SK-N-SH (cell line): Measurements from ENCODE around the gene PRPF40B. TPM values are rescaled to one million over a fixed set of nuclear protein-coding genes. Genes with fewer than 3 reads are reported as not detected.

Experiments
- CTCF ChIA-PET: fragments of 300-600, 350-600 bp; formaldehyde crosslinking; extraction: SDS; loops from one replicate; lab custom pipeline; 2021; lab: Yijun Ruan, JAX
- POLR2A ChIA-PET: fragments of 350-600 bp; sonication (Branson Sonifier 250); formaldehyde crosslinking; extraction: SDS; loops from one replicate; lab custom pipeline; 2020; ENCODE audit warnings: antibody characterized with exemption, inconsistent platforms; lab: Yijun Ruan, JAX
- DNase-seq: peaks from one replicate; pipeline ENCODE4 v3.0.0; 2012
- H2AFZ ChIP-seq: fragments of 200-600 bp; sonication (generic); 2 replicates; pipeline ENCODE4 v1.8.1; 2016; ENCODE audit warnings: antibody characterized with exemption, mild to moderate bottlenecking, low read depth
- H3F3A ChIP-seq: fragments of 200-600 bp; sonication (generic); replicated peaks from 2 replicates; pipeline ENCODE3; 2016; ENCODE audit warnings: antibody characterized with exemption, mild to moderate bottlenecking; ENCODE audit not compliant: insufficient read depth
- H3K27ac ChIP-seq, 2 experiments: fragments of 200-500 bp in 1 of 2; fragments of 200-600 bp in 1 of 2; sonication (Bioruptor generic) in 1 of 2; sonication (generic), shearing (Covaris generic) in 1 of 2; 2 replicates each; pipeline versions ENCODE4 v1.5.1 to v1.6.1; 2014 to 2016; ENCODE audit warnings: low read depth in 2 of 2, inconsistent platforms in 1 of 2, low read length in 1 of 2, mild to moderate bottlenecking in 1 of 2, mixed read lengths in 1 of 2
- H3K27me3 ChIP-seq: fragments of 200-600 bp; sonication (generic), shearing (Covaris generic); 2 replicates; pipeline ENCODE4 v1.6.1; 2016; ENCODE audit warnings: mixed run types; ENCODE audit not compliant: insufficient read depth
- H3K36me3 ChIP-seq, 2 experiments: fragments of 200-500 bp in 1 of 2; fragments of 200-600 bp in 1 of 2; sonication (Bioruptor generic) in 1 of 2; sonication (generic) in 1 of 2; replicated peaks in 1 of 2; 2 replicates each; pipeline versions ENCODE3 to v1.5.1; 2014 to 2016; ENCODE audit warnings: low read length in 1 of 2, mild to moderate bottlenecking in 1 of 2; ENCODE audit not compliant: insufficient read depth in 2 of 2, control insufficient read depth in 1 of 2
- H3K4me1 ChIP-seq, 2 experiments: fragments of 200-500 bp in 1 of 2; fragments of 200-600 bp in 1 of 2; sonication (Bioruptor generic) in 1 of 2; sonication (generic), shearing (Covaris generic) in 1 of 2; 2 replicates each; pipeline versions ENCODE4 v1.5.1 to v1.6.1; 2014 to 2016; ENCODE audit warnings: low read depth in 1 of 2, low read length in 1 of 2, mixed run types in 1 of 2; ENCODE audit not compliant: insufficient read depth in 2 of 2, control insufficient read depth in 1 of 2
- H3K4me2 ChIP-seq: fragments of 200-600 bp; sonication (generic), shearing (Covaris generic); 2 replicates; pipeline ENCODE4 v1.6.1; 2017; ENCODE audit warnings: mixed run types
- H3K4me3 ChIP-seq, 2 experiments: fragments of 200-500 bp in 1 of 2; fragments of 200-600 bp in 1 of 2; sonication (Bioruptor generic) in 1 of 2; sonication (generic), shearing (Covaris generic) in 1 of 2; 2 replicates each; pipeline versions ENCODE4 v1.5.1 to v1.8.1; 2014 to 2016; ENCODE audit warnings: low read depth in 2 of 2, inconsistent platforms in 1 of 2, low read length in 1 of 2, mild to moderate bottlenecking in 1 of 2, mixed read lengths in 1 of 2, moderate library complexity in 1 of 2
- H3K79me2 ChIP-seq: fragments of 200-600 bp; sonication (generic); 2 replicates; pipeline ENCODE4 v1.8.1; 2017; ENCODE audit warnings: mild to moderate bottlenecking; ENCODE audit not compliant: insufficient read depth
- H3K9ac ChIP-seq: fragments of 200-600 bp; sonication (generic); 2 replicates; pipeline ENCODE4 v1.6.1; 2017; ENCODE audit warnings: mixed run types
- H3K9me2 ChIP-seq: fragments of 200-600 bp; sonication (generic); 2 replicates; pipeline ENCODE4 v1.6.1; 2017; ENCODE audit warnings: mixed run types
- H3K9me3 ChIP-seq: fragments of 200-600 bp; sonication (generic); 2 replicates; pipeline ENCODE4 v1.6.1; 2017; ENCODE audit warnings: mixed run types, mild to moderate bottlenecking, moderate library complexity
- H4K20me1 ChIP-seq: fragments of 200-600 bp; sonication (generic); 2 replicates; pipeline ENCODE4 v1.6.1; 2017; ENCODE audit warnings: mild to moderate bottlenecking, mixed run types; ENCODE audit not compliant: insufficient read depth
- CHD2 ChIP-seq: fragments of 150-350 bp; IDR thresholded peaks from 2 replicates; pipeline ENCODE4 v1.6.1; 2018; ENCODE audit warnings: low read length; ENCODE audit not compliant: partially characterized antibody
- CTCF ChIP-seq: fragments of 200-600 bp; sonication (generic); IDR thresholded peaks from 2 replicates; pipeline ENCODE4 v1.6.1; 2017; ENCODE audit warnings: antibody characterized with exemption, mild to moderate bottlenecking, moderate library complexity
- IRF3 ChIP-seq: fragments of 150-350 bp; IDR thresholded peaks from 2 replicates; pipeline ENCODE4 v1.6.1; 2016; ENCODE audit warnings: mild to moderate bottlenecking, low read depth, low read length
- MAX ChIP-seq: IDR thresholded peaks from 2 replicates; pipeline ENCODE4 v1.4.0; 2012; ENCODE audit warnings: low read depth
- MEF2A ChIP-seq: IDR thresholded peaks from 2 replicates; pipeline ENCODE4 v1.4.0; 2012; ENCODE audit warnings: low read depth, borderline replicate concordance
- RCOR1 ChIP-seq: fragments of 150-350 bp; IDR thresholded peaks from 2 replicates; pipeline ENCODE4 v1.6.1; 2017; ENCODE audit warnings: antibody characterized with exemption, low read length
- SIN3A ChIP-seq: IDR thresholded peaks from 2 replicates; pipeline ENCODE4 v1.6.1; 2012; ENCODE audit warnings: low read depth, mild to moderate bottlenecking, low read length, moderate library complexity, borderline replicate concordance
- SMC3 ChIP-seq: IDR thresholded peaks from 2 replicates; pipeline ENCODE4 v1.6.1; 2012; ENCODE audit warnings: low read depth, low read length, improper control_type of control experiment
- TAF1 ChIP-seq: IDR thresholded peaks from 2 replicates; pipeline ENCODE4 v1.6.1; 2012; ENCODE audit warnings: low read depth, mild to moderate bottlenecking, low read length, moderate library complexity, borderline replicate concordance
- ZBTB33 ChIP-seq: IDR thresholded peaks from 2 replicates; pipeline ENCODE4 v1.4.0; 2012; ENCODE audit warnings: low read depth, borderline replicate concordance
- WGBS: methylation state at CpG from one replicate; pipeline ENCODE4 v1.1.6; 2017; ENCODE audit warnings: low lambda C conversion rate; 5-methylcytosine and 5-hydroxymethylcytosine counted together
- polyA plus RNA-seq, 3 experiments: library from polyadenylated mRNA; depleted of rRNA; stranded (reverse); fragments of >200 nt; gene quantifications; 2 replicates each; pipeline ENCODE4 v1.2.3, GENCODE V29; 2012

The PRPF40B gene
- polyA plus RNA-seq, 1 of the 3 experiments (the other 2 are of a cell fraction): 27.0 TPM

GRCh38 chr12:49622501-49623141, 740 bp upstream of the PRPF40B start:
- DNase-seq: no peak
- peaks cover 14 to 37% of the 10 kb centered on the region in 2 experiments; a peak in 3 of 4 replicates for H3K4me1 ChIP-seq
- H2AFZ ChIP-seq: peak overlapping the region; percentile 86
- peaks cover 50% of the 10 kb centered on the region for H3F3A ChIP-seq
- WGBS: 16% methylated on average over 22 of the region's 22 CpGs
- H3K27ac ChIP-seq: peak overlapping the region; percentile 66 to 86
- H3K9me3 ChIP-seq: no peaks in the 10 kb centered on the region
- no peaks in the 10 kb centered on the region for H3K79me2 ChIP-seq
- no peaks in the 10 kb centered on the region for H4K20me1 ChIP-seq
- H3K36me3 ChIP-seq: no peaks in the 10 kb centered on the region
- H3K27me3 ChIP-seq: no peaks in the 10 kb centered on the region
- H3K9me2 ChIP-seq: no peaks in the 10 kb centered on the region
- TF ChIP-seq ZBTB33 (peak; percentile 76; the same call in 1 of the 2 replicates), RCOR1 (0 out of 2 replicates have a peak, but pooled peaks have one; percentile 15), CTCF (no peak), MEF2A (no peak), CHD2 (peak; percentile 96), SMC3 (no peak), TAF1 (no peak), MAX (peak; percentile 80), IRF3 (no peak), SIN3A (no peak)
- peak overlapping the region; percentile 99 for H3K4me2 ChIP-seq
- POLR2A ChIA-PET: interaction anchor here (0.6 to 2.3 kb wide), 2 partner anchors 14 to 316 kb away, joined by 3 to 10 read pairs; no protein-coding TSS in a partner anchor
- H3K4me3 ChIP-seq: peak overlapping the region; percentile 63 to 67
- CTCF ChIA-PET: interaction anchor here (0.9 to 13.7 kb wide), 26 partner anchors 8 to 323 kb away, joined by 3 to 102 read pairs (median 4); partner anchors contain the start of genes FAM186B and TMBIM6
- peak overlapping the region; percentile 57 for H3K9ac ChIP-seq
